Left colon (tissue), 2 donors: ENCODE results near the gene PFKFB4. TPM values are rescaled to one million over a fixed set of nuclear protein-coding genes. Genes with fewer than 3 reads are reported as not detected.
A peak's percentile ranks its signal among the peaks of the same experiment; 100 is the strongest.
"Not testable (repeated sequence)": the region's sequence is repeated elsewhere in the genome, so short reads cannot be mapped to it uniquely, and the experiment has no call there.

Experiments used
- ATAC-seq: fragments of 200-7000 bp; cut with Tn5 transposase; one replicate; pipeline ENCODE4 v1.9.1; 2020; ENCODE audit warnings: mild to moderate bottlenecking, moderate library complexity
- DNase-seq, 2 donors: peaks; one replicate each; pipeline ENCODE4 v3.0.0-alpha.2; 2020
- intact Hi-C, 2 donors: fragments of 100-400 bp; cut with DNase I in 1 of 2; cut with micrococcal nuclease in 1 of 2; formaldehyde crosslinking; loops; one replicate each; pipeline versions ENCODE4 v1.11.2 to v1.14.0; 2022; cut with DNase I, micrococcal nuclease
- microRNA-seq, 2 donors: library from miRNA; unstranded; fragments of <30 nt; microRNA quantifications; one replicate each; pipeline versions ENCODE4 v1.1.0 to v1.2.0, GENCODE V29; 2020
- total RNA-seq, 2 donors: library from RNA; stranded (reverse); fragmentation: NEBNext Ultra II Directional; extraction: Animal tissue kit (Norgen Biotek cat#: 25700); gene quantifications; one replicate each; pipeline ENCODE4 v1.2.1, GENCODE V29; 2021
- donor health status: DM: no; HTN: no; CAD: no.
- donor health status: DM: yes; HTN: yes; CAD: no.

The PFKFB4 gene
- total RNA-seq, 2 donors from 2014 or later, result 6.0 to 10.0 TPM

- intact Hi-C loops, result no loop called here
- ATAC-seq, result no peak
- no peak for DNase-seq
These were observed 81.4 kb downstream of the PFKFB4 start for GRCh38 chr3:48475188-48475587.

GRCh38 chr3:48474619-48475018 is 82.0 kb downstream of the PFKFB4 start:
- DNase-seq (no peak), ATAC-seq (no peak)
- intact Hi-C loops, result no loop called here

GRCh38 chr3:48474031-48474430 is 82.6 kb downstream of the PFKFB4 start:
- intact Hi-C loops, DNase-seq, ATAC-seq: not testable (repeated sequence)

- intact Hi-C loops, result no loop called here
- no peak for DNase-seq
- ATAC-seq, result no peak
These were observed 83.0 kb downstream of the PFKFB4 start for GRCh38 chr3:48473617-48473952.

GRCh38 chr3:48472923-48473616 is 83.5 kb downstream of the PFKFB4 start:
- peak; percentile 96 to 97 for DNase-seq
- peak; percentile 93 for ATAC-seq
- intact Hi-C loops, result no loop called here

GRCh38 chr3:48472673-48472922 is 84.0 kb downstream of the PFKFB4 start:
- intact Hi-C loops, result no loop called here
- ATAC-seq, result peak; percentile 55
- DNase-seq, result peak in 1 of 2 donors; percentile 51

- DNase-seq (no peak), ATAC-seq (no peak)
- intact Hi-C loops, result no loop called here
These were observed 86.3 kb downstream of the PFKFB4 start for GRCh38 chr3:48470286-48470685.

- intact Hi-C loops, result no loop called here
- DNase-seq (no peak), ATAC-seq (no peak)
These were observed 87.3 kb downstream of the PFKFB4 start for GRCh38 chr3:48469046-48469915.

- ATAC-seq, result no peak
- DNase-seq, result peak; percentile 51 to 59
- intact Hi-C loops, result no loop called here
These were observed 88.3 kb downstream of the PFKFB4 start for GRCh38 chr3:48468329-48468731.

Small RNAs within 50 kb of the gene (microRNA-seq; reads per million reads assigned to microRNA genes)
- gene MIR6823 (0 reads per million in 2 donors), gene MIR711 (0 reads per million in 2 donors)

Other genes with a start within 250 kb of the PFKFB4 start
- gene SPINK8, start 223.1 kb downstream of the PFKFB4 start, total RNA-seq, result not detected
- gene FBXW12, start 184.6 kb downstream of the PFKFB4 start, total RNA-seq, result not detected
- 100 to 1,000 TPM in 1 of 2 donors, 10 to 100 TPM in 1; 91.1 to 114 TPM for gene PLXNB1, start 126.7 kb downstream of the PFKFB4 start, total RNA-seq
- gene CCDC51, start 116.7 kb downstream of the PFKFB4 start, total RNA-seq, result 10 to 100 TPM; 13.3 to 21.2 TPM
- gene TMA7, start 116.5 kb downstream of the PFKFB4 start, total RNA-seq, result 100 to 1,000 TPM; 165 to 192 TPM
- 1 to 10 TPM; 3.8 to 4.4 TPM for gene ATRIP, start 110.1 kb downstream of the PFKFB4 start, total RNA-seq
- 100 to 1,000 TPM; 103 to 116 TPM for gene SHISA5, start 52.6 kb downstream of the PFKFB4 start, total RNA-seq
- not detected for gene UCN2, start 7.0 kb upstream of the PFKFB4 start, total RNA-seq
- gene COL7A1, start 38.5 kb upstream of the PFKFB4 start, total RNA-seq, result 1 to 10 TPM; 4.5 to 5.7 TPM
- 100 to 1,000 TPM; 613 to 797 TPM for gene UQCRC1, start 52.8 kb upstream of the PFKFB4 start, total RNA-seq
- 1 to 10 TPM in 1 of 2 donors, under 1 TPM in 1; 0.84 to 2.2 TPM for gene TMEM89, start 65.0 kb upstream of the PFKFB4 start, total RNA-seq
- 100 to 1,000 TPM; 116 to 121 TPM for gene SLC26A6, start 78.7 kb upstream of the PFKFB4 start, total RNA-seq
- 1 to 10 TPM; 1.4 to 2.4 TPM for gene CELSR3, start 106.1 kb upstream of the PFKFB4 start, total RNA-seq
- gene NCKIPSD, start 129.1 kb upstream of the PFKFB4 start, total RNA-seq, result 10 to 100 TPM; 19.5 to 24.8 TPM
- gene IP6K2, start 160.4 kb upstream of the PFKFB4 start, total RNA-seq, result 100 to 1,000 TPM; 112 to 128 TPM